NCI-H1092 (cell line): ENCODE data around the gene CCNI2.

Source experiments
- DNase-seq: peaks from one replicate; lab custom pipeline; 2025; lab: John Stamatoyannopoulos, UW

The CCNI2 gene

DNA sequence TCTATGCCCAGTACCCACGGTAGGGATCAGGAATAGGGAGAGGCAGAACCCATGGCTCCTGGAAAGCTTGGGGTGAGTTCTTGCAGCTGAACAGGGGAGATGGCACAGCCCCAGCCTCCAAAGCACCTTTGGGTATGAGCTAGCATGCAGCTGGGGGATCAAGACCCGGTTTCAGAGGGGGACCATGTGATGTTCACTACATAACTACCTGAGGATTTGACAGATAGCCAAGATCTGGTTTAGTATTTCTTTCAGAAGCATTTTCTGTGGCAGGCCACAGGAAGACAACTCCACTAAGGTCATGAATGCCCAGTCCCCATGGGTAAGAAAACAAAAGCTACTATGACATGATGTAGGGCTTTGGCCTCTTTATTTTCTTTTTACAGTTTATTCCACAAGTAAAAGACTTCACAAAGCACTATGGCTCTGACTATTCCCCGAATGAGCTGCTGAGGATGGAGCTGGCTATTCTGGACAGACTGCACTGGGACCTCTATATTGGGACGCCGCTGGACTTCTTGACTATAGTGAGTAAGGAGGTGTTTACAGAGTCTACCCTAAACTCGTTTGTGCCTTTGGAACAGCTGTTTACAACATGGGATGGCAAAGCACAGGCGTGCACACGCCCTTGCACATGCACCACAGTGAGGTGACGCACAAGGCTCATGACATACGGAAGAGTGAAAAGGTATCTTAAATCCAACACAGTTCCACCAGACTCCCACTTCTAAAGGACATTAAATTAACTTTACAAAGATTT is 3.4 kb downstream of the CCNI2 start:
- DNase-seq: no peak

DNA sequence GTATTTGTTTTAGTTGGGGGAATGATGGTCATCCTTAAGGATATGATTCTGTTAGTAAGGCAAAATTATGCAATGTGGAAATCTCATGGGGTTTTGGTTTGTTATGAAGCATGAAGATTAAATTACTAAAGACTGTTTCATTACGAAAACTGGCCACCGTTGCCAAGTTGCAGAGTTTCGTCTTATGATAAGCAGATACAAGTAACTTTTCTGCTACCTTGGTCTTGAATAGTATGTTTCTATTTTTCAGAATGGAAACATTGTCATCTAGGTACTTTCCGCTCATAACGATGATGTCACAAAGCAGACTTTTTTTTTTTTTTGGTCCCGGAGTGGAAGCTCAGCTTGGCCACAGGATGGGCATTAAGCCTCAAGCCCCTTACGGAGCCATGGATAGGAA is 4.2 kb downstream of the CCNI2 start:
- no peak for DNase-seq

DNA sequence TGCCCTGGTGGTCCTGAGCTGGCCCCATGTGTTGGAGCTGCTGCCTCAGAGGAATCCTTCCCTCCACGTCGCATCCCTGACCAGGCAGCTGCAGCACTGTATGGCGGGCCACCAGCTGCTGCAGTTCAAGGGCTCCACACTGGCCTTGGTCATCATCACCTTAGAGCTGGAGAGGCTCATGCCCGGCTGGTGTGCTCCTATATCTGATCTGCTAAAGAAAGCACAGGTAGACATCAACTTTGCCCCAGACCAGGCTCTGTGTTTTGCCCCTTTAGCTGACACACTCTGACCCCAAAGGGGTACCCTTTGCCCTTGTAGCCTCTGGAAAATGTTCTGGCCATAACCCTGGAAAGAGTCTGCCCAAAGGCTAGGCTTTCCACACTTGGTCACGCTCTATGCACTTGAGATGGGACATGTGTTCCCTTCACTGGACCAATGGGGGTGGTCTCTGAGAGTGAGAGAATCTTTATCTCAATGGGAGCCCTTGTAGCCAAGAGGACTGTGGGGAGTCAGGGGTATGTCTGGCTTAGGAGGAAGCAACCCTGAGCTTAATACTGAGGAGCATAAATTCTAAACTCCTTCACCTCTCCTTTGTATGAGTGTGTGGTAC is 4.8 kb downstream of the CCNI2 start:
- no peak for DNase-seq

DNA sequence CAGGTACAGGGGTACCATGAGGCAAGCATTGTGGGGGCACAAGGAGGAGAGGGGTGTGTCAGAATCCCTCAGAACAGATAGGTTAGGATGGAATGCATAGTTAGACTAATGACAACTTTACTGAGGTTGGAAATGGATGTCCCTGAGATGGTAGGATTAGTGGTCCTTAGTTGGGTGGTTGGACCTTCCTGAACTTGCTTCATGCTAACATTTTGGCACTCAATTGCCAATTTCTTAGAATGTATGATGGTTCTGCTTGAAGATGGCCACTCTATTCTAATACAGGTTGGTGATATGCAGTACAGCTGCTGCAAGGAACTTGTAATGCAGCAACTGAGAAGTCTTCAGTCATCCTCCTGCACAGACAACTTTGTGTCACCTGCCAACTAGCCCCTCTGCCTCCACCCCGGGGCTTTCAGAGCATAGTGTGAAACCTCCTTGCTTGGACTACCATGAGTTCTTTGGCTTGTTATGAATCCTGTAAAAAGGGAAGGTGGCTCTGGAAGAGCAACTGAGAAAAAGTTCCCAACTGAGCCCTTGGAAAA is 5.4 kb downstream of the CCNI2 start:
- no peak for DNase-seq

DNA sequence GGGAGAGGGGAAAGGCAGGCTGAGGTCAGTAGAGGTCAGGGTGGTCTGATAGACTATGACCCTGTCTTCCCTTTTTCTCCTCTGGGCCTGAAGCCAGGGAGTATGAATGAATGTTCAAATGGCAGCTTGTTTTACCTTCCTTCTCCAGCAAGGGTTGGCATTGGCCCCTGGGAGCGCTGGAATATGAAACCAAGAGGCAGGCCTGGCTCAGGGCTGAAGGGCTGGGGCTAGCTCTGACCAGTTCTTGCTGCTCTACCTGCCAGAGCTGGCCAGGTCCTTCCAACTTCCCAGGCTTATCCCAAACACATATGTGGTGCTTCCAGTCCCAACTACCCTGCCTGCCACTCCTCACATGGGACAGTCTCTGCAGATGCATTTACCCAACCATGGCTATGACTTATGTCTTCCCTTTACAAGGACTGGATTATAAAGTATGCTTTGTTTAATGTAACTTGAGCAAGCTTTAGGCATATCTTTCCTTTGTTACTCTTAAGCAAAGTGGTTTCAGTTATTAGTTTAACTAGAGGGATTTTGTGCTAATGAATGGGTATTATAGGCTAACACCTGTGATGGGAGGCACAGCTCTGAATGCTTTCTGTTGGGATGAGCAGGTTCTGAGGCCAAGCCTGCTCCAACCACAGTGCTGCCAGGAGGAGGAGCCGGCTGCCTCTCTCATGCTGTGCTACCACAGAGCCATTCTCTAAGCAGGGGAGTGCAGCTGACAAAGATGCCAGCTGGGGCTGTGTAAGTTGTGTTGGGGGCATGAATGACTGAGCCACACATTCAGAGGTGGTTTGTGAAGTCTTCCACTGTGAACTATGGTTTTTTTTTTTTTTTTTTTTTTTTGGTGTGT is 6.1 kb downstream of the CCNI2 start:
- no peak for DNase-seq

DNA sequence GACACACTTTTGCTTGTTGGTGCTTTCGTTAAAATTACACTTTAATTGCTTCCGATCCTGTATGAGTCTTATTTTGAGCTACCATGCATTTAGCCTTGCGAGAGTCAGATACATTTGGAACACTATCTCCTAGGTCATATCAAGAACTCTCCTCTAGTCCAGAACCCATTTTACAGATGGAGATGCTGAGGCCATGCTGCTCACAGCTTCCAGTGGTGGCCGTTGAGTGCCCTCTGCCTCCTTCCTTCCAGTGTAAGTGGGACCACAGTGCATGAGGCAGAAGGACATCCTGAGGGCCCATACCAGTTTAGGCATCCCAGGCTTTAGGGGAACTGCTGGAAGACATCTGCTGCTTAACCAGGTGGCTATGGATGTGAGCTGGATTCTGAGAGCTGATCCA is 6.9 kb downstream of the CCNI2 start:
- no peak for DNase-seq

DNA sequence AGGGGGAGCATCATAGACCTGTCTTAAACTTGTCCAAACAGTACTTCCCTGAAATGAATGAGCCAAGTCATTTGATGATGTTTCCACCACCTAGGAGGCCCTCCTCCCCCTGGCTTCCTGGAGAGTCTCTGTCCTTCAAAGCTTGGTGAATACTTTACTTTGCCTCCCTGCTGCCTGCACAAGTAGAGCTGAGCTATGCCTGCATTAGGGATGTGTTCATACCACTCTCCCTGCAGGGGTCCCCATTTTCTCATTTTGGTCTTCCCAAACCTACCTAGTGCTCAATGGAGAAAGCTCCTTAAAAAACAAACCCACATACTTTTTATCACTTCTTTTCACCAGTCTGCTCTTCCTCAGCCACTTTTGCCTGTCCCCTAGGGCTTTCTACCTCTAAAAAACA is 7.7 kb downstream of the CCNI2 start:
- no peak for DNase-seq

DNA sequence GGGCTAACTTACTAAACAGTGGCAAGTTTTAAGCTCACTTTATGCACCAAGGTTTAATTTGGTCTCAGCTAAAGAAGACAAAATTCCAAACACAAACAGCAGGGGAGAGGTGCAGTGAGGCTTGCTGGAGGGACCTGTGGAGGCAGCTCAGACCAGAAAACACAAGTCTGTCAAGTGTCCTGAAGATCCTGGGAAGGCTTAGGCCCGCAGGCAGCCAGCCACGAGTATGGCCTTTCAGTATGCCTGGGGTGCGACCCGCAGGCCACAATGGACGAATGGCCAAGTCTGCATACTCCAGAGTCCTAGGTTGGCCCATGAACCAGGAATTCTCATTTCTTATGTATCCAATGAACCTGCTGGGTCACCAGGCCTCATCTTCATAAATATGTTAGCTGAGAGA is 9.3 kb downstream of the CCNI2 start:
- DNase-seq: no peak

DNA sequence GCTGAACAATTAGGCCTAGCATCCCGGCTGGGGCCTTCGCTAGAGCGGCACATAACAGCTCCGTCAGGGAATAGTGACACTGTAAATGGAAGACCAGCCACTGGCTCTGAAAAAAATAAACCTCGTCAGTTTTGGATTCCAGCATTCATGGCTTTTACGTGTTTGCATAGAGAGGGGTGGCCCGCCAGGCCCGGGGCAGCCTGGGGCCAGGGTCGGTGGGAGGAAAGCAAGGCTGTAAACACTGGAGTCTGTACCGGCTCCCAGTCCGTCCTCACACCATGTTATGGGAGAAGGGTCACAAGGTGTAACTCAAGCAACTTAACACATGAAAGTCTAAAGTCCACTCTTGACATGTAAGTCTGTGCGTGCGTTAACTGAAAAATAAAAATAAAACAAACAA is 11.2 kb downstream of the CCNI2 start:
- DNase-seq: no peak

DNA sequence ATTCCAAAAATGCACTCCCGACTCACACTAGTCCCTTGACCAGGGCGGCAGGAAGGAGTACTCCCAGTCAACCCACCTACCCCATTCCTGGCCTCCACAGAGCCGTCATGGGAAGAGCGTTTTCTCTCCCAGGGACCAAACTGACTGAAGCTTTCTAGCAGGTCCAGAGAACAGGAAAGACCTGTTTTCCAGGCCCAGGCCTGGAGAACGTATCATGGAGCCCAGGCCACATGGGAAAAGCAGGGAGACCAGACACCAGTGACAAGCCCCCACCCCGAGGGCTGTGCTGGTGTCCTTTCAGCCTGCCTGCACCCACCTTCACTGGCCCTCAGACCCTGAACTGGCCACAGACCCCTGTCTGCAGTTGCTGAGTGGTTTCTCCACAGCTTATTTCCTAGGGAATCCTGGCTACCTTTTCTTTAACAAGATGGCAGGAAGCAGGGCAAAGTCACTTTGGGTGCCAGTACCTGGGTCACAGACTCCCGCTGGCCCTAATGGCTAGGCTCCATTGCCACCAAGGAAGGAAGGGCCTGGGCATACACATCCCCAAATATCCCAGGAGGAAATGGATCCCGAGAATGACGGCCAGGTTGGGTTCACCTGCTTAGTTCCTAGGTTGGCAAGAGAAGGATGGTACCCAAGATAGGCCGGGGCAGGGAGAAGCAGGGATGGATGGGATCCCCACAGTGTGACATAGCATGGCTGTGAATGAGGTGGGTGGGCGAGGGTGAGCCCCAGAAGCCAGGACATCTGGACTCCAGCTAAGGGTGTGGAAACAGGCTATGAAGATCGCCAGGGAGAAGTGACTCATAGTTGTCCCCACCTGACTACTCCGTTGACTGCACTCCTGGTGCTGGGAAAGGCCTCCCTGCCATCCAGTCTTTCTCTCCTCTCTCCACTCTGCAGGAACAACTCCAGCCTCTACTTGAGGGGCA is 12.2 kb downstream of the CCNI2 start:
- no peak for DNase-seq

DNA sequence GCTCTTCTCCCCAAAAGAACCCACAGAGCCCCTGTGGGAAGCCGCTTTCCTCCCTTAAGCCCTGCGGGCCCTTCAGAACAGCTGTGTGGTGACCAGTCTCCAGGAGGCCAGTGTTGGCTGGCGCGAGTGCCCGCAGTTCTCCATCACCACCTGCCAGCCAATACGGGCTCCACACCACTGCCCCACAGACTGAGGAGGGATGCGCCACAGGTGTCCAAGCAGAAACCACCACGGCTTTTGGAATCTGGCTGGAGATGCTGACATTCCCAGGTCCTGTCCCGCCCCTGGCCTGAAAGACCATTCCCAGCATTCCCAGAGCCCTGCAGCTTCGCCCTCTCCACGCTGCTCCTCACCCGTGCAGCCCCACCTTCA is 12.8 kb downstream of the CCNI2 start:
- DNase-seq: no peak

DNA sequence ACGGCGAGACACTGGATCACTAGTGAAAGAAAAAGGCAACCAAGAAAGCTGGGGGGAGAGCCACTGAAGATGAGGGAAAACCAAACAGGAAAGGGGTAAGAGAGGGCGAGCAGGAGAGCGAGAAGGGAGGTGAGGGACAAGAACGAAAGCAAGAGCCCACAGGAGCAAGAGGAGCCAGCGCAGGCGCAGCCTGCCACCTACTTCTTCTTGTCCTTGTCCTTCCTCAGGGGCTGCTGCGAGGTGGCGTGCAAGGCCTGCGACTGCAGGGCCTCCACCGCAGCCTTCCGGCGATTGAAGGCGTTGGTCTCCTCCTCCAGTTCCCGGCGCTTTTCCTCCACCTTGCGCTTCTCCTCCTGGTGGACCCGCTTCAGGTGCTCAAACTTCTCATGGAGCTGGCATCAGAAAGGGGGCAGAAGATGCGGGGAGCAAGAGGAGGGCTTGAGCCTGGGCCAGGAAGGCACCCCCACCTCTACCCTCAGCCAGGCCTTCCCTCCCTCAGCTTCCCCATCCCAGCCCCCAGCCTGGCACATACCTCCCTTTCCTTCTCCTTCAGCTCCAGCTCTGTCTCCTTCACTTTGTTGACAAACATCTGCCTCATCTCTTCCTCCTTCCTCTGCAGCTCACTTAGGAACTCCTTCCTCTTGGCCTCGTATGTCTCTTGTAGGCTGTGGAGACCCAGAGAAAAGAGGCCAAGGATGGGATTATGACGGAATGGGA is 13.5 kb downstream of the CCNI2 start:
- DNase-seq: no peak

DNA sequence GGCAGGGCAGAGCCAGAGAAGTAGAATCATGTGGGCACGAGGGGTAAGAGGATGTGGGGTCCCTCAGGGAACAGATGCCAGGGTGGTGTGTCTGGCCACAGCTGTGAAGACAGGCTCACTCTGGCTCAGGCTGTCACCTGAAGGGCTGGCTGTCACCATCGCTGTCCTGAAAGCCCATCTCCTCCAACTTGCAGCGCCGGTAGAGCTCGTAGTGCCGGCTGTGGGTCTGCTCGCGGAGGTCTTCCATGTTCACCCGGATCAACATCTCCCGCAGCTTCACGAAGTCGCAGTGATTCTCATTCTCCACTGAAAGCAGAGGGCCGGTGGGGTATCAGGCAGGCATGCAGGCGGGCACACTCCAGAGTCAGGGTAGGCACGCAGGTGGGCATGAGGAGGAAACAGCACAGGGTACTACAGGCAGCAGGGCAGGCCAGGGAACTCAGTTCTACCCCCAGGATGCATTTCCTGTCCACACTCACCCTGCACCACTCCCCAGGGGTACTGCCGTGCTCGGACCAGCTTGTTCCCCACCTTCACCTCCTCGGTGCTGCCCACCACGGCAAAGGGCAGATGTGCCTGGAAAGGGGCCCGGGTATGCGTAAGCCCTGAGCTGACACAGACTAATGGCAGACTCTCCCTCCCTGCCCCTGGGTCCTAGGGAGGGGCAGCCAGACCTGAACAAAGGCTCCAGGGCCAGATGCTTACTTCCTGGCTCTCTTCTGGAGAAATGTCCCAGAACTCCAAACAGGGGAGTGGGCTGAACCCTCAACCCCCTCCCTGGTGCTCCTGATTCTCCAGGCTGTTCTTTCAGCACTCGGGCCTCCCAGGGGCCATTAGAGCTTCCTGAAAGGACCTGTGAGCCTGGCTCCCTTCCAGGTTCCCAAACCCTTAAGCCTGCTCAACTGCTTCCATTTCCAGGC is 14.4 kb downstream of the CCNI2 start:
- no peak for DNase-seq

DNA sequence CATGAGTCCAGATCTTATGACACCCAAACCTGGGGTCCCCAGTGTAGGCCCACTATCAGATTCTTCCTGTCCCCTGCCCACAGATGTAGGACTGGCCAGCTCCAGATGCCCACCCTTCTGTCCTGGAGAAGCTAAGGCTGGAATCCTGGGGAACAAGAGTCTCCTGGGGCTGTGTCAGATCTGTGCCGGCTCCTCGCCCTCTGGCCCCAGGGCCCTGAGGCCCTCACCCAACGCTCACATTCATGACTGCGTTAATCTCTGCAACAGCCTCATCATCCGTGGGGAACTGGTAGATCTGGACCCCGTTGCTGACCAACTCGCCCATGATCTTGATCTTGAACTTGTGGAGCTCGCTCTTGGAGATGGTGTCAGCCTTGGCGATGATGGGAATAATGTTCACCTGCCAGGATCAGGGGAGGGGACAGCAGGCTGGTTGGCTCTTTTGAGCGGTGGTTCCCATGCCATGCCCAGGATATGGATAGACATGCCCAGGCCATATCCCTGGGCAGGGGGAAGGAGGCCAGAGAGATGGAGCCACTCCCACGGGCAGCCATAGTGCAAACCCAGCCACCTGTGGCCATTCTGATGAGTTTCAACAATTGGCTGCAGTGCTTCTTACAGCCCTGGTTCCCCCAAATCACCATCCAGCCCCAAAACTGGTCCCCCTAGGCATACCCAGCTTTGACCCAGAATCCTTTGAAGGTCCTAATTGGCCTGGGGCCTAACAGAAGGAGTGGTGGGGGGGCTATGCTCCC is 15.2 kb downstream of the CCNI2 start:
- no peak for DNase-seq

DNA sequence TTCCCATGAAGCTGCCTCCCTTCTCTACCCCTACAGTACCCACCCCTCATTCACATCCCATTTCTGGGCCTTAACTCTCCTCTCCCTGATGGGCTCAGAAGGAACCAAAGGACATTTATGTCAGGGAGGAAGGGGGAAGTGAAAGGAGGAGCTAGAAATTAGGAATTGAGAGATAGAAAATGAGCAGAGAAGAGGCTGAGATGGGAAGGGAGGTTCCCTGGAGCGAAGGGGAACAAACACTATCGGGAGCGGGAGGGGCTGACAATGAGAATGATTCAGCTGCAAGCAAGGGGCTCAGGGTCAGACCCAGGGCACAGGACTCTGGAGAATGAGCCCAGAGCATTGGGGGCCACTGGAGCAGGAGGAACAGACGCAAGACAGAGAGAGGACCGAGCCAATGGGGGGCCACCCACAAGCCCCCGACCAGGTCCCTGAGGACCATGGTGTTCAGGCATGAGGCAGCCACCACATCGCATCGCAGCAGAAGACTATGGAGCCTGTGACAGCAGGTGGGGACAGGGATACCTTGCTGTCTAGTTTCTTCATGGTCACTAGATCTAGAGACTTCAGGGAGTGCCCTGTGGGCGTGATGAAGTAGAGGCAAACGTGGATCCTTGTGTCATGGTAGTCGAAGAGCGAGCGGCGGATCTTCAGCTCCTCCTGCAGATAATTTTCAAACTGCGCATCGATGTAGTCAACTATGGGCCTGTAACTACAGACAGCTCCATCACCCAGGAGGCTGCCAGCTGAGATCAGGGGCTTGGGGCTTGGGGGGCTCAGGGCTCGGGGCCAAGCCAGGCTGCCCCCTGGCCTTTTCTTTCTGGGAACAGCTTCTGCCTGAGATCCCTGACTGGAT is 16.2 kb downstream of the CCNI2 start:
- no peak for DNase-seq

DNA sequence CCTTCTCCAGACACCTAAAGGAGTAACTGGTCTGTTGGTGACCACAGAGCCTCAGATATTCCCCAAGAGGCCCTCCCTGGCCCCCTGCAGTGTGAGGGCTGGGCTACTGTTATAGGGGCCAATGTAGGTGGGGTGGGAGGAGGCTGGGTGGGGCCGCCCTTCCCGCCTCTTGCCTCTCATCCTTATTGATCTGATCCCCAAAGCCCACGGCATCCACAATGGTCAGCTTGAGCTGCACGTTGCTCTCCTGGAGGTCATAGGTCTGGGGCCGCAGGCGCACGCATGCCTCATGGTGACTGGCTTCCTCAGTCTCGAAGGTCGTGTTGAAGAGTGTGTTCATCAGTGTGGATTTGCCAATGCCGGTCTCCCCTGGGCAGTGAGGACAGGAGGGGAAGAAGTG is 16.8 kb downstream of the CCNI2 start:
- DNase-seq: no peak

DNA sequence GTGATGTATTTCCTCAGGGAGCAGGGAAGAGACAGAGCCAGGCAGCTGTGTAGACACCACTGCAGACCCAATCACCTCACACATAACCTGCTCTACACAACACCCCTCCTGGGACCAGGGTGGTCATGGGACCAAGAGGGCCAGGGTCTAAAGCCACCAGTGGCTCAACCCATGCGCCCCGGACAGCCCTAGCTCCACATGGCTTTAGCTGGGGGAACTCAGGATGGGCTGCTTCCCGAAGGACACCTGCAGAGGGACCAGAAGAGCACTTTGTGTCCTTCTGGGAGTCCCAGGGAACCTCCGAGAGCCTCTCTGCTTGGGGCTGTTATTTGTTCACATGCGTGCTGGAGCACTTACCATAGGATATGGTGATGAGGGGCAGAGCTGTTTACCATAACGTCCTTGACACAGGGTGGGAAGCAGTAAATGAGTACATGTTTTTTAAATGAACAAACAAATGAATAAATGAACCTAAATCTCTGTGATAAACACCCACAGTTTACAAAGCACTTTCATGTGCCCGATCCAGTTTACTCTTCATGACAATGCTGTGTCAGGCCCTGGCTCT is 17.5 kb downstream of the CCNI2 start:
- DNase-seq: no peak
